Measurements from ENCODE around the gene PIEZO1.

- TF ChIP-seq POLR2A (IDR thresholded peaks at IDR 0.05; ENCODE audit: borderline replicate concordance, extremely low read depth, insufficient read depth, insufficient read length) (no peak), POLR2AphosphoS5 (IDR thresholded peaks at IDR 0.05; ENCODE audit: low read depth, low read length) (no peak), CEBPB (IDR thresholded peaks at IDR 0.05; ENCODE audit: low read depth) (no peak), REST (IDR thresholded peaks at IDR 0.05; ENCODE audit: low read depth) (no peak), CTCF (IDR thresholded peaks at IDR 0.05 in 2 of 3, conservative IDR thresholded peaks at IDR 0.05 in 1 of 3; ENCODE audit: borderline replicate concordance in 1 of 3, insufficient read depth in 1 of 3, low read depth in 2 of 3, low read length in 2 of 3) (no peak), SRF (IDR thresholded peaks at IDR 0.05; ENCODE audit: low read depth) (no peak), YY1 (IDR thresholded peaks at IDR 0.05; ENCODE audit: extremely low read depth, insufficient replicate concordance, low read depth, low read length) (no peak), MAX (IDR thresholded peaks at IDR 0.05) (no peak)
These were observed 16.8 kb downstream of the PIEZO1 start for GRCh38 chr16:88768071-88768783.

Measured in HCT116 (cell line).